Loucy (cell line): ENCODE data around the gene KIR2DL3.
A peak's percentile ranks its signal among the peaks of the same experiment; 100 is the strongest.
"Not testable (repeated sequence)": the region's sequence is repeated elsewhere in the genome, so short reads cannot be mapped to it uniquely, and the experiment has no call there.

Experiments used
- H2AFZ ChIP-seq: fragments of 200-600 bp; sonication (generic); 2 replicates; pipeline ENCODE4 v1.6.0; 2016; ENCODE audit warnings: antibody characterized with exemption, mild to moderate bottlenecking, low read length, moderate library complexity
- H3F3A ChIP-seq: fragments of 200-600 bp; 2 replicates; pipeline ENCODE4 v1.6.0; 2016; ENCODE audit warnings: antibody characterized with exemption, low read depth, mild to moderate bottlenecking
- H3K27me3 ChIP-seq: fragments of 200-600 bp; sonication (generic); 2 replicates; pipeline ENCODE4 v1.6.1; 2014; ENCODE audit warnings: low read length, mild to moderate bottlenecking; ENCODE audit not compliant: insufficient read depth, poor library complexity, severe bottlenecking
- H3K36me3 ChIP-seq: fragments of 200-600 bp; sonication (generic); 2 replicates; pipeline ENCODE4 v1.6.1; 2016; ENCODE audit warnings: low read length; ENCODE audit not compliant: insufficient read depth
- H3K4me1 ChIP-seq: fragments of 200-600 bp; sonication (generic); 2 replicates; pipeline ENCODE4 v1.5.1; 2014; ENCODE audit warnings: low read length, mild to moderate bottlenecking; ENCODE audit not compliant: insufficient read depth, poor library complexity, severe bottlenecking
- H3K4me2 ChIP-seq: fragments of 200-600 bp; sonication (generic); 2 replicates; pipeline ENCODE4 v1.6.0; 2014; ENCODE audit warnings: antibody characterized with exemption, low read length, low read depth, mild to moderate bottlenecking; ENCODE audit not compliant: poor library complexity, severe bottlenecking
- H3K4me3 ChIP-seq: fragments of 200-600 bp; sonication (generic); 2 replicates; pipeline ENCODE4 v1.5.1; 2014; ENCODE audit warnings: low read length, mild to moderate bottlenecking, mixed read lengths; ENCODE audit not compliant: poor library complexity, severe bottlenecking
- H3K79me2 ChIP-seq: fragments of 200-600 bp; sonication (generic); 2 replicates; pipeline ENCODE4 v1.6.1; 2014; ENCODE audit warnings: low read length; ENCODE audit not compliant: insufficient read depth
- H3K9ac ChIP-seq: fragments of 200-600 bp; sonication (generic); 2 replicates; pipeline ENCODE4 v1.6.0; 2014; ENCODE audit warnings: mild to moderate bottlenecking, low read depth, low read length, moderate library complexity; ENCODE audit not compliant: poor library complexity, severe bottlenecking
- H3K9me2 ChIP-seq: fragments of 200-600 bp; sonication (generic); replicated peaks from 2 replicates; pipeline ENCODE4 v1.6.1; 2016; ENCODE audit warnings: low read depth, low read length, mixed read lengths
- H3K9me3 ChIP-seq: fragments of 200-600 bp; sonication (generic); 2 replicates; pipeline ENCODE4 v1.6.1; 2014; ENCODE audit warnings: mild to moderate bottlenecking, antibody characterized with exemption, low read length, low read depth; ENCODE audit not compliant: insufficient read depth
- H4K20me1 ChIP-seq: fragments of 200-600 bp; sonication (generic); 2 replicates; pipeline ENCODE4 v1.6.0; 2014; ENCODE audit warnings: antibody characterized with exemption, low read length, mild to moderate bottlenecking; ENCODE audit not compliant: insufficient read depth, poor library complexity, severe bottlenecking
- EZH2phosphoT487 ChIP-seq: fragments of 200-600 bp; IDR thresholded peaks from 2 replicates; pipeline ENCODE4 v1.6.1; 2018; ENCODE audit warnings: antibody characterized with exemption, mild to moderate bottlenecking, moderate library complexity, borderline replicate concordance
- TF ChIP-seq, protein P1 (sequence below): fragments of 200-600 bp; sonication (generic); conservative IDR thresholded peaks from 2 replicates; pipeline ENCODE4 v1.5.1; 2014; ENCODE audit warnings: mild to moderate bottlenecking, antibody characterized with exemption, low read length

The KIR2DL3 gene

DNA sequence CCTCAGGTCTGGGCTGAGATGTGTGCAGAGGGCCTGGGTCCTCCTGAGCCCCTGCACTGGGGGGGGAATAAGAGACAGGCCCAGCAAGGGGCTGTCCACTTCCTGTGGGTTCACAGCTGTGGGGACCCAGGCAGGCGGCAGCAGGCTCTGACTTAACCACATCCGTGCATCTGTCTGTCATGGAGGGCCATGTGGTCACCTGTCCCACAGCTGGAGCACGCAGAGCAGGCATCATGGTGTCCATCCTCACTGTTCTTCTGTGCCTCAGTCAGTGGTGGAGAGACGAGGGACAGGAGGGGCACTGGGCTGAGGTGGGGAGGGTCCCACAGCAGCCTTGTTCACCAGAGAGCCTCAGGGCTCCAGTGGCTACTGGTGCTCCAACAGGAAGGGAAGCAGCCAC lies 30.4 kb upstream of the KIR2DL3 start:
- Histone ChIP-seq H3F3A (no peaks in the 10 kb centered on the region), H3K4me2 (peak overlapping the region; percentile 59), H3K9me3 (no peaks in the 10 kb centered on the region), H3K36me3 (no peaks in the 10 kb centered on the region), H4K20me1 (no peaks in the 10 kb centered on the region), H3K4me3 (peak overlapping the region; percentile 22), H3K9me2 (no peaks in the 10 kb centered on the region), H3K4me1 (peaks cover 14% of the 10 kb centered on the region), H3K27me3 (no peaks in the 10 kb centered on the region), H3K9ac (no peak overlapping the region), H3K79me2 (no peaks in the 10 kb centered on the region), H2AFZ (no peak overlapping the region; the same call in 1 of the 2 replicates)
- no peak for TF ChIP-seq EZH2phosphoT487
- TF ChIP-seq, protein P1, sequence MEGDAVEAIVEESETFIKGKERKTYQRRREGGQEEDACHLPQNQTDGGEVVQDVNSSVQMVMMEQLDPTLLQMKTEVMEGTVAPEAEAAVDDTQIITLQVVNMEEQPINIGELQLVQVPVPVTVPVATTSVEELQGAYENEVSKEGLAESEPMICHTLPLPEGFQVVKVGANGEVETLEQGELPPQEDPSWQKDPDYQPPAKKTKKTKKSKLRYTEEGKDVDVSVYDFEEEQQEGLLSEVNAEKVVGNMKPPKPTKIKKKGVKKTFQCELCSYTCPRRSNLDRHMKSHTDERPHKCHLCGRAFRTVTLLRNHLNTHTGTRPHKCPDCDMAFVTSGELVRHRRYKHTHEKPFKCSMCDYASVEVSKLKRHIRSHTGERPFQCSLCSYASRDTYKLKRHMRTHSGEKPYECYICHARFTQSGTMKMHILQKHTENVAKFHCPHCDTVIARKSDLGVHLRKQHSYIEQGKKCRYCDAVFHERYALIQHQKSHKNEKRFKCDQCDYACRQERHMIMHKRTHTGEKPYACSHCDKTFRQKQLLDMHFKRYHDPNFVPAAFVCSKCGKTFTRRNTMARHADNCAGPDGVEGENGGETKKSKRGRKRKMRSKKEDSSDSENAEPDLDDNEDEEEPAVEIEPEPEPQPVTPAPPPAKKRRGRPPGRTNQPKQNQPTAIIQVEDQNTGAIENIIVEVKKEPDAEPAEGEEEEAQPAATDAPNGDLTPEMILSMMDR: no peak

DNA sequence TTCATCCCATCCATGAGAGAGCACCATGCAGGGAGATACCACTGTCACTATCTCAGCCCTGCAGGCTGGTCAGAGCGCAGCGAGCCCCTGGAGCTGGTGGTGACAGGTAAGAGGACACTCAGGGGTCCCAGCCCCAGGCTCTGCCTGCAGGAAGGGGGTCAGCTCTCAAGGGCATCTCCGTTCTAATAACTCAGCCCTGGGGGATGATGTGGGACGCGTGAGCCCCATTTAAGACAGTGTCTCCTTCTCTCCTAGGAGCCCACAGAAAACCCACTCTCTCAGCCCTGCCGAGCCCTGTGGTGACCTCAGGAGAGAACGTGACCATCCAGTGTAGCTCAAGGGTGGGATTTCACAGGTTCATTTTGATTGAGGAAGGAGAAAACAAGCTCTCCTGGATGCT lies 29.5 kb upstream of the KIR2DL3 start:
- Histone ChIP-seq H3K36me3 (no peaks in the 10 kb centered on the region), H3K79me2 (no peaks in the 10 kb centered on the region), H3K4me3 (no peak overlapping the region), H3K9me2 (no peaks in the 10 kb centered on the region), H3K27me3 (no peaks in the 10 kb centered on the region), H3K9ac (no peak overlapping the region), H3K4me2 (peak overlapping the region; percentile 59), H3K9me3 (no peaks in the 10 kb centered on the region), H2AFZ (no peak overlapping the region), H3F3A (no peaks in the 10 kb centered on the region), H3K4me1 (peaks cover 14% of the 10 kb centered on the region), H4K20me1 (no peaks in the 10 kb centered on the region)
- TF ChIP-seq, protein P1: no peak
- no peak for TF ChIP-seq EZH2phosphoT487

DNA sequence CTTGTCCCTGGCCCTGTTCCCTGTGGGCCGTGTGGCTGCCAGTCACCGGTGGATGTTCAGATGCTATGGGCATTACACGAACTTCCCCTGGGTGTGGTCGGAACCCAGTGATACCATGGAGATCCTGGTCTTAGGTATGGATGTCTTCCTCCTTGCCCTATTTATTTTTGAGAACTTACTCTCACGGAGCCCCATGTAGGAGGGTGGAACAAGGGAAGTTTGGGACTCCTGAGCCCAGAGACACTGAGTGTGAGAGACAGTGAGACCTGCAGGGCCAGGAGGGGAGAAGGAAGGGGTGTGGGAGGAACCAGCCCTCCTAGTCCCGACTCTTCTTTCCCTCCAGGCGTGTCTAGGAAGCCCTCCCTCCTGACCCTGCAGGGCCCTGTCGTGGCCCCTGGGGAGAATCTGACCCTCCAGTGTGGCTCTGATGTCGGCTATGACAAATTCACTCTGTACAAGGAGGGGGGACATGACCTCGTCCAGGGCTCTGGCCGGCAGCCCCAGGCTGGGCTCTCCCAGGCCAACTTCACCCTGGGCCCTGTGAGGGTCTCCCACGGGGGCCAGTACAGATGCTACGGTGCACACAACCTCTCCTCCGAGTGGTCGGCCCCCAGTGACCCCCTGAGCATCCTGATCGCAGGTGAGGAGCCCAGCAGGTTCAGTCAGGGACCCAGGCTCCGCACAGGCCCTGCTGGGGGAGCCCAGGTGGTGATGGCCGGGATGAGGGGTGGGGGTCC lies 28.9 kb upstream of the KIR2DL3 start:
- no peaks in the 10 kb centered on the region for H3K9me3 ChIP-seq
- no peaks in the 10 kb centered on the region for H4K20me1 ChIP-seq
- peaks cover 14% of the 10 kb centered on the region for H3K4me1 ChIP-seq
- H3K27me3 ChIP-seq: no peaks in the 10 kb centered on the region
- no peaks in the 10 kb centered on the region for H3F3A ChIP-seq
- no peak overlapping the region for H3K9ac ChIP-seq
- no peak overlapping the region for H3K4me3 ChIP-seq
- TF ChIP-seq, protein P1: no peak
- H3K79me2 ChIP-seq: no peaks in the 10 kb centered on the region
- no peak overlapping the region for H2AFZ ChIP-seq
- no peaks in the 10 kb centered on the region for H3K9me2 ChIP-seq
- no peaks in the 10 kb centered on the region for H3K36me3 ChIP-seq
- no peak overlapping the region for H3K4me2 ChIP-seq

DNA sequence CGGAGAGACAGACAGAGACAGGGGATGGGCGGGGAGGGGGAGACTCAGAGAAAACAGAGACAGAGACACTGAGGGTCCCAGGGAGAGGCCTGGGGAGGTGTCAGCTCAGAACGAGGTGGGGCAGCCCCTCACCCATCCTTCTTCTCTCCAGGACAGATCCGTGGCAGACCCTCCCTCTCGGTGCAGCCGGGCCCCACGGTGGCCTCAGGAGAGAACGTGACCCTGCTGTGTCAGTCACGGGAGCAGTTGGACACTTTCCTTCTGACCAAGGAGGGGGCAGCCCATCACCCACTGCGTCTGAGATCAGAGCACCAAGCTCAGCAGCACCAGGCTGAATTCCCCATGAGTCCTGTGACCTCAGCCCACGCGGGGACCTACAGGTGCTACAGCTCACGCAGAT lies 28.4 kb upstream of the KIR2DL3 start:
- not testable (repeated sequence) for H3K9me2 ChIP-seq, H3K79me2 ChIP-seq, H3K9me3 ChIP-seq, H3K4me2 ChIP-seq, H3K27me3 ChIP-seq, H3K9ac ChIP-seq, H4K20me1 ChIP-seq, H3F3A ChIP-seq, H2AFZ ChIP-seq, H3K4me3 ChIP-seq, H3K36me3 ChIP-seq
- peaks cover 14% of the 10 kb centered on the region for H3K4me1 ChIP-seq
